HG02623 (cell line): ENCODE results near the gene TRPM4.
"Not testable (repeated sequence)": the region's sequence is repeated elsewhere in the genome, so short reads cannot be mapped to it uniquely, and the experiment has no call there.

Experiments used
- ATAC-seq: cut with Tn5 transposase; IDR thresholded peaks from one replicate; pipeline ENCODE4 v1.9.1; 2021; ENCODE audit warnings: moderate library complexity; ENCODE audit not compliant: unreplicated experiment

TRPM4 gene

DNA sequence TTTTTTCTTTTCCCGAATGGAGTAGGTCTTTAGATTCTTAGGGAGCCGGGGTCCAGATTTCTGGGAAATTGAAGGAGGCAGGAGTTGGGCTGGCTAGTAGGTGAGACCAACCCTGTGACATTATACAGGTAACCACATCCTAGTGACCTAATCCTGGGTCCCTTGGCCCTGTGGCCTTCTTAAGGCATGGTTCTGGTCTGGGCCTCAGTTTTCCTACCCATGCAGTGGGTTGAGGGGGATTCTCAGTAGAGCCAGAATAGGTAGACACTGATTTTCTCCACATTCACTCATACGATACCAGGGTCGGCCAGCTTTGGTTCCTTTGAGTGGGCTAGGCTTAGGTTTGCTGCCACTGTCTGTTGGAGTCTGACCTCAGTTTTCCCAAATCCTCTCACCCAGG, 31.0 kb upstream of the TRPM4 start:
- no peak for ATAC-seq

GRCh38 chr19:49127225-49127624, 30.4 kb upstream of the TRPM4 start:
- not testable (repeated sequence) for ATAC-seq

DNA sequence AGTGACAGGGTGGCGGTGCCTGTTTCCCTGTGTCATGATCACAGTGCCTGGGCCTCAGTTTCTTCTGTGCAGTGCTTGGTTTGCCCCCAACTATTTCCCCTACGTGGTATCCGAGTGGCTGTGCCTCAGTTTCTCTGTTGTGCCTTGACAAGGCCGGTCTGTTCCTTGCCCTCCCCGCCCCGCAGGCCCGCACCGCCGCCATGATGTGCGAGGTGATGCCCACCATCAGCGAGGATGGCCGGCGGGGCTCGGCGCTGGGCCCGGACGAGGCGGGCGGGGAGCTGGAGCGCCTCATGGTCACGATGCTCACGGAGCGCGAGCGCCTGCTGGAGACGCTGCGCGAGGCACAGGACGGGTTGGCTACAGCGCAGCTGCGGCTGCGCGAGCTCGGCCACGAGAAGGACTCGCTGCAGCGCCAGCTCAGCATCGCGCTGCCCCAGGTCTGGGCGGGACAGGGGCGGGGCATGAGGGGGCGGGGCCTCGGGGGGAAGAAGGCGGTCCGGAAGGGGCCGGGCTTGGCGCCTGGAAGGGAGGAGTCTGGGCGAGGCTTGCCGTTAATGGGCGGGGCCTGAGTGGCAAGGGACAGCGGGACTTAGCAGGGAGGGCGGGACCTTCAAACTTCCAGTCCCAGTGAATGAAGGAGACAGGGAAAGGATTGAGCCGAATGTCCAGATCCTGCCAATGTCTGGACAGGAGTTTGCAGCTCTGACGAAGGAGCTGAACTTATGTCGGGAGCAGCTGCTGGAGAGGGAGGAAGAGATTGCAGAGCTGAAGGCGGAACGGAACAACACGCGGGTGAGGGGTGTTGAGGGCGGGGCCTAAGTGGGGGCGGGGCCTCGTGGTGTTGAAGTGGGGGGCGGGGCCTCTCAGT, 29.7 kb upstream of the TRPM4 start:
- ATAC-seq: peak; percentile 80

DNA sequence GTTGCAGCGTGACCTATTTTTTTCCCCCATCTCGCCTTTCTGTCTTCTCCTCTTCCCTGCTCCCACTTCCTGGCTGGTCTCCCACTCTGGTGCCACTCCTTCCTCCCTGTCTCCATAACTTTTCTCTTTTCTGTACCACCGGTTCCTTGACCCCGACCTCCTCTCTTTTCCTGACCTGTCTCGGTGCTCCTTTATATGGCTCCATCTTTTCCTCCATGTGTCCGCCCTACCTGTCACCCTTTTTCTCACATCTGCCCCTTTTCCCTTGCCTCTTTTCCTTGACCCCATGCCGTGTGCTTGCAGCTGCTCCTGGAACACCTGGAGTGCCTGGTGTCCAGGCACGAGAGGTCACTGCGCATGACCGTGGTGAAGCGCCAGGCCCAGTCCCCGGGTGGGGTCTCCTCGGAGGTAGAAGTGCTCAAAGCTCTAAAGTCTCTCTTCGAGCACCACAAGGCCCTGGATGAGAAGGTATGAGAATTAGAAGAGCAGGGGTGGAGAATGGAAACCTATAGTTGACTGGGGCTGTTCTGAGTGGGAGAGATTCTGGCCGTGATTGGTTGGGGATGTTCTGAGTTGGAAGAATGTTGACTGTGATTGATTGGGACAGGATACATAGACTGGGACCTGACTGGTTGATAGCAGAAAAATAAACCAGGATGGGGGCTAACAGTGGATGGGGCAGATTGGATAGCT, 28.9 kb upstream of the TRPM4 start:
- no peak for ATAC-seq

DNA sequence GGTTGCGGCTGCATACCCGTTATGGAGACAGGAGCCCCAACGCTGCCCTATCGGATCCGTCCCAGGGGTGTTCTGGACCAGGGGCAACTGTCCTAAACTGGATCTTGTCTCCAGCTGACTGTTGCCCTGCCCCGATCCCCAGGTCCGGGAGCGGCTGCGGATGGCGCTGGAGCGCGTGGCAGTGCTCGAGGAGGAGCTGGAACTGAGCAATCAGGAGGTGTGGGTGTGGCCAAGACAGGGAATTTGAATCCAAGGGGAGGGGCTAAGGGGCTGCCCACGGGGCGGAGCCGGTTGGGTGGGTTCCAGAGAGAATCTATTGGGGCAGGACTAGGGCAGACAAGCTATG, 28.4 kb upstream of the TRPM4 start:
- no peak for ATAC-seq

DNA sequence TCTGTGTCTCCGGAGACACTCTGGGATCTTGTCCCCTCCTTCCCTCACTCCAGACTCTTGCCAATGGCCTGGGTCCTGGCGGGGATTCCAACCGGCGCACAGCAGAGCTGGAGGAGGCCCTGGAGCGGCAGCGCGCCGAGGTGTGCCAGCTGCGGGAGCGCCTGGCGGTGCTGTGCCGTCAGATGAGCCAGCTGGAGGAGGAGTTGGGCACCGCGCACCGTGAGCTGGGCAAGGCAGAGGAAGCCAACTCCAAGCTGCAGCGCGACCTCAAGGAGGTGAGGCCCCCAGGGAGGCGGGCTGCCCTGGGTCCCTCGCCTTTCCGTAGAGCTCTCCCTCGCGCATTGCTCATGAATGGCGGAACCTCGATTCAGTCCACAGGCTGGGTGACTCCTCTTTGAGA, 27.3 kb upstream of the TRPM4 start:
- ATAC-seq: no peak

- ATAC-seq: no peak
Measured at GRCh38 chr19:49132974-49133609, 24.5 kb upstream of the TRPM4 start.

DNA sequence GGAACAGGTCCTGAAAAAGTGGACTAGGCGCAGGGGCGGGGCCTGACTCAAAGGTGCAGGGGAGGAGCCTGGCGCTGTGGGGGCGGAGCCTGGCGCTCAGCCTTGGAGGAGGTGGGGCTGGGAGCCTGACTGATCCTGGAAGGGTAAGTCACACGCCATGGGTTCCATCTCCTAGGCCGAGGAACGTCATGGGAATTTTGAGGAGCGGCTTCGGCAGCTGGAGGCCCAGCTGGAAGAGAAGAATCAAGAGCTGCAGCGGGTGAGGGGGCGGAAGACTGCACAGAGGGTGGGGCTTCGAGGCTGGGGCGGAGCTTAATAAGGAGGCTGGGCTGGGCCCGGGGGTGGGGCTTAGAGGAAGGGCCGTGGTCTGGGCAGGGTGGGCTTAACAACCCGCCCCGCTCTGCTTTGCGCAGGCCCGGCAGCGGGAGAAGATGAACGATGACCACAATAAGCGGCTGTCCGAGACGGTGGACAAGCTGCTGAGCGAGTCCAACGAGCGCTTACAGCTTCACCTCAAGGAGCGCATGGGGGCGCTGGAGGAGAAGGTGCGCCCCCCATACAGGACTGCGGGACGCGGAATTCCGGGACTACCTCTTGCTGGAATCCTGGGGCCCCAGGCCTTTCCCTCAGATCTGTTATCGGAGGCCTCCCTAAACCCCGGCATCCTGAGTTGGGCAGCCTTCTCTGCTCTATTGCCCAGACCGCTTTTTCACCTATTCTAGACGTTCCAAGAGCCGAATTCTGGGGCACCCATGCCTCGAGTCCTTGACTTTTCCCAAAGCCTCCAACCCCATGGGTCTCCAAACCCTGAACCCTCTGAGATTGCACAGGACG, 23.8 kb upstream of the TRPM4 start:
- ATAC-seq: no peak

- no peak for ATAC-seq
Measured at GRCh38 chr19:49135686-49136085, 21.9 kb upstream of the TRPM4 start.

DNA sequence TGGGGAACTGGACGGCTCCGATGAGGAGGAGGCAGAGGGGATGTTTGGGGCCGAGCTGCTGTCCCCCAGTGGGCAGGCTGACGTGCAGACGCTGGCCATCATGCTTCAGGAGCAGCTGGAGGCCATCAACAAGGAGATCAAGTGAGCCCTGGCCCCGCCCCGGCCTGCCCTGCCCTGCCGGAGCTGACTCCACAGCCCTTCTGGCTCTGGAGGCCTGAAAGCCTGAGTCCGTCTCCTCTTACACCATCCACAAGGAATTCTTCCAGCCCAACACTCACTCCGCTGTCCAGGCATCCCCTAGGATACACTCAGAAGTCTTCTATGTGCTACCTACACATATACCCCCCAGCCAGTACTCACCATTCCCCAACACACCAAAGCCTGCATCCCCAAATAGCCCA, 20.8 kb upstream of the TRPM4 start:
- no peak for ATAC-seq

- no peak for ATAC-seq
Measured at GRCh38 chr19:49140951-49141350, 16.6 kb upstream of the TRPM4 start.

DNA sequence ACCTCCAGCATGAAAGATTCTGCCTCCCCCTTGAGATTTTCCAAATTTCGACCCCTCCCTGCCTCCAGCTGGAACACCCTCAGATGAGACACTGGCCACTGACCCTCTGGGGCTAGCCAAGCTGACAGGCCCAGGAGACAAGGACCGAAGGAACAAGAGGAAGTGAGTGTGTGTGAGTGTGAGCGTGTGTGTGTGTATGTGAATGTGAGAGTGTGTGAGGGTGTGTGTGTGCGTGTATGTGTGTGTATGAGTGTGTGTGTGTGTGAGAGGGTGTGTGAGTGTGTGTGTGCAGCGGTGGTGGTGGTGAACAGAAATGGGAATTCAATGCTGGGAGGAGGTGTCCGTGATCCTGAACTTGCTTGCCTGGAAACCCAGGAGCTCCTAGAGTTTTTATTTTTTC, 16.2 kb upstream of the TRPM4 start:
- ATAC-seq: no peak

- ATAC-seq: no peak
Measured at GRCh38 chr19:49142866-49143335, 14.7 kb upstream of the TRPM4 start.

GRCh38 chr19:49145573-49146407, 11.8 kb upstream of the TRPM4 start:
- ATAC-seq: no peak

DNA sequence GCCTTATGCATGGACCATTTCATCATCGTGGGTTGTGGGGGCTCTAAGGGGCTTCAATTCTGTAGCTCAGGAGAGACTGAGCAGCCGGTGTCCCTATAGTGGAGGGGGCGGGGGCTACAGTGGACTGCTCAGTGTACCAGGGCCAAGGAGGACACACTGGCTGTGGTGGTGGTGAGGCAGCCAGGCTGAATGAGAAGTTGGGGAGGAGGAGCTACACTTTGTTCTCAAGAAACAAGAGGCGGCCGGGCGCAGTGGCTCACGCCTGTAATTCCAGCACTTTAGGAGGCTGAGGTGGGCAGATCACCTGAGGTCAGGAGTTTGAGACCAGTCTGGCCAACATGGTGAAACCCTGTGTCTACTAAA, 11.2 kb upstream of the TRPM4 start:
- not testable (repeated sequence) for ATAC-seq

DNA sequence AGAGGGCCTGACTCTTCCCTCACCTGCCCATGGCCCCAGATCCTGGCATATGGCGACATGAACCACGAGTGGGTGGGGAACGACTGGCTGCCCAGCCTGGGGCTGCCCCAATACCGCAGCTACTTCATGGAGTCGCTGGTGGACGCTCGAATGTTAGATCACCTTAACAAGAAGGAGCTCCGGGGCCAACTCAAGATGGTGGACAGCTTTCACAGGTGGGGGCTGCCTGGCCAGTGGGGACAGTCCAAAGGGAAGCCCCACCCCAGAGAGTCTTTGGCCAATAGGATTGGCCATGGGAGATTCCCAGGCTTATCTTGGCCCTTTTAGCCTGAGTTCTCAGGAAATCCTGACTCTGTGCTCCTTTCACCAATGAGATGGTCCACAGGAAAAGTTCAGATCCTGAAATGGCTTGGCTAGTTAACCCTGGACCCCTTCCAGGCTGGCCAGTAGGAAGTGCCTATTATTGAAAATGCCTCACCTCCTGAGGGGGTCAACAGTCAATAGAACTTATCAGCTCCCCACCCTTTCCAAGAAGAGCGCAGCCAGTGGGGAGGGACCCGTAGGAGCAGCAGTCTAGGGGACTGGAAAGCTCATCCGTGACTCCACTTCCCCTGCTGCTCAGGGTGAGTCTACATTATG, 9.4 kb upstream of the TRPM4 start:
- no peak for ATAC-seq

GRCh38 chr19:49148784-49149651, 8.6 kb upstream of the TRPM4 start:
- no peak for ATAC-seq

- ATAC-seq: no peak
Measured at GRCh38 chr19:49149652-49150105, 7.9 kb upstream of the TRPM4 start.
